ENCODE measurements around the gene FRMPD1. TPM values are rescaled to one million over a fixed set of nuclear protein-coding genes. Genes with fewer than 3 reads are reported as not detected.

Gene FRMPD1
- total RNA-seq, 1 donor from 2014 or later, result 0.67 TPM

Other genes starting within 250 kb of the FRMPD1 start
- 90.7 TPM for gene GRHPR, start 228.3 kb upstream of the FRMPD1 start, total RNA-seq
- gene ZBTB5, start 185.5 kb upstream of the FRMPD1 start, total RNA-seq, result 11.3 TPM
- gene POLR1E, start 165.0 kb upstream of the FRMPD1 start, total RNA-seq, result 19.4 TPM
- gene FBXO10, start 74.6 kb upstream of the FRMPD1 start, total RNA-seq, result 8.0 TPM
- 60.0 TPM for gene TOMM5, start 58.4 kb upstream of the FRMPD1 start, total RNA-seq
- gene TRMT10B, start 102.9 kb downstream of the FRMPD1 start, total RNA-seq, result 17.9 TPM
- 28.0 TPM for gene EXOSC3, start 134.1 kb downstream of the FRMPD1 start, total RNA-seq
- 25.3 TPM for gene DCAF10, start 149.8 kb downstream of the FRMPD1 start, total RNA-seq